PC-9 (cell line): ENCODE data around the gene FBXO34. TPM values are rescaled to one million over a fixed set of nuclear protein-coding genes. Genes with fewer than 3 reads are reported as not detected.

Experiments used
- BruUV-seq: library from RNA; stranded (reverse); fragments of 400-500 nt; replicated peaks from 2 replicates; lab custom pipeline; 2021; lab: Mats Ljungman, UMichigan
- CTCF ChIA-PET: fragments of 300-600 bp; sonication (Branson Sonifier 250); formaldehyde crosslinking; loops from one replicate; lab custom pipeline; 2022; ENCODE audit warnings: antibody characterized with exemption; lab: Charles Lee
- POLR2A ChIA-PET: fragments of 300-600 bp; sonication (Branson Sonifier 250); formaldehyde crosslinking; loops from one replicate; lab custom pipeline; 2022; ENCODE audit warnings: antibody characterized with exemption; ENCODE audit not compliant: unreplicated experiment; lab: Charles Lee
- DNase-seq, 2 experiments: peaks; one replicate each; pipeline versions ENCODE4 v3.0.0 to v3.0.0-alpha.2; 2015 to 2022; ENCODE audit warnings: mixed read lengths in 1 of 2
- H2AFZ ChIP-seq: fragments of 200-600 bp; sonication (generic); 2 replicates; pipeline ENCODE4 v1.8.1; 2017; ENCODE audit warnings: antibody characterized with exemption
- H3F3A ChIP-seq: fragments of 200-600 bp; sonication (generic); 2 replicates; pipeline ENCODE4 v1.8.1; 2017; ENCODE audit warnings: antibody characterized with exemption, mild to moderate bottlenecking, low read depth; ENCODE audit not compliant: insufficient read depth
- H3K27ac ChIP-seq: fragments of 200-600 bp; sonication (generic); 2 replicates; pipeline ENCODE4 v1.6.1; 2016; ENCODE audit warnings: mixed run types
- H3K27me3 ChIP-seq: fragments of 200-600 bp; sonication (generic); 2 replicates; pipeline ENCODE4 v1.6.1; 2016; ENCODE audit warnings: low read depth, mixed run types; ENCODE audit not compliant: insufficient read depth
- H3K36me3 ChIP-seq: fragments of 200-600 bp; sonication (generic); 2 replicates; pipeline ENCODE4 v1.6.1; 2016; ENCODE audit warnings: low read depth, mixed run types
- H3K4me1 ChIP-seq: fragments of 200-600 bp; sonication (generic); replicated peaks from 2 replicates; pipeline ENCODE4 v1.6.1; 2016; ENCODE audit warnings: mixed run types; ENCODE audit not compliant: insufficient read depth
- H3K4me2 ChIP-seq: fragments of 200-600 bp; sonication (generic); 2 replicates; pipeline ENCODE4 v1.6.1; 2017; ENCODE audit warnings: mixed run types
- H3K4me3 ChIP-seq: fragments of 200-600 bp; sonication (generic); 2 replicates; pipeline ENCODE4 v1.6.1; 2016; ENCODE audit warnings: mixed run types
- H3K79me2 ChIP-seq: fragments of 200-600 bp; sonication (generic); 2 replicates; pipeline ENCODE4 v1.6.1; 2017; ENCODE audit warnings: low read depth, mixed run types
- H3K9me2 ChIP-seq: fragments of 200-600 bp; sonication (generic); 2 replicates; pipeline ENCODE4 v1.8.1; 2017; ENCODE audit warnings: mild to moderate bottlenecking; ENCODE audit not compliant: insufficient read depth
- H3K9me3 ChIP-seq: fragments of 200-600 bp; sonication (generic); 2 replicates; pipeline ENCODE4 v1.8.1; 2016; ENCODE audit warnings: low read depth; ENCODE audit not compliant: insufficient read depth
- H4K20me1 ChIP-seq: fragments of 200-600 bp; sonication (generic); 2 replicates; pipeline ENCODE4 v1.8.1; 2017; ENCODE audit not compliant: insufficient read depth
- EZH2 ChIP-seq: fragments of 200-600 bp; sonication (generic); IDR thresholded peaks from 2 replicates; pipeline ENCODE4 v1.8.0; 2017; ENCODE audit warnings: antibody characterized with exemption, low read depth
- intact Hi-C: fragments of 100-400 bp; cut with micrococcal nuclease; formaldehyde crosslinking; loops from one replicate; pipeline ENCODE4 v1.10.0; 2022; ENCODE audit not compliant: unreplicated experiment
- total RNA-seq: library from RNA; stranded (reverse); gene quantifications from 2 replicates; pipeline ENCODE4 v1.2.3, GENCODE V29; 2021
- TF ChIP-seq, protein P1 (sequence below): fragments of 200-600 bp; sonication (generic); conservative IDR thresholded peaks from 2 replicates; pipeline ENCODE4 v1.6.1; 2017; ENCODE audit warnings: mixed run types, antibody characterized with exemption, mild to moderate bottlenecking, moderate library complexity

The FBXO34 gene
- total RNA-seq, 1 experiment from 2014 or later: 32.8 TPM

DNA sequence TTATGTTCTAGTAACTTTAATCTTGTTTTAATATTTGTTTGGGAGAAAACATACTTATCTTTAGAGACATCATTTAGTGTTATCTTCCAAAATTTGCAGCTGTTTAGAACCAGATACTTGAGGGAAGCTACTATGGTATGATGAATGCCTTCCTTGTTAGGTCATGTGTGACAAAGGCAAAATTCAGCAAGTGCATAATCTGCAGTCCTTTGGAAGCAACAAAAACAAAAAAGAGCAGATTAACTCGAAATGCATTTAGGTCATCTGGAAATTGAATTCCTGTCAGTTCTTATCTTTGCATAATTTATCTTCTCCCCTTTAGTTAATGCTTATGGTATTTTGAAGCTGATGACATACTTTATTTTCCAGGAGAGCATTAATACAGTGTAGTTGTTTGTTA lies 3.5 kb downstream of the FBXO34 start:
- CTCF ChIA-PET: no interaction called here
- no TSS peak for BruUV-seq
- intact Hi-C loops: loop anchor here (5.0 kb wide), 2 partner anchors 63 to 138 kb away; partner anchors contain the start of gene ATG14
- Histone ChIP-seq H3K27me3 (no peaks in the 10 kb centered on the region), H3K9me2 (no peaks in the 10 kb centered on the region), H4K20me1 (peaks cover 28% of the 10 kb centered on the region), H2AFZ (no peak overlapping the region), H3F3A (no peaks in the 10 kb centered on the region), H3K4me3 (no peak overlapping the region), H3K9me3 (no peaks in the 10 kb centered on the region), H3K4me1 (peaks cover 37% of the 10 kb centered on the region), H3K36me3 (no peaks in the 10 kb centered on the region), H3K27ac (no peak overlapping the region), H3K4me2 (peak overlapping the region; percentile 20; the same call in 1 of the 2 replicates), H3K79me2 (peaks cover 81% of the 10 kb centered on the region)
- DNase-seq: peak in 1 of 2 experiments; percentile 42
- TF ChIP-seq EZH2: no peak
- TF ChIP-seq, protein P1, sequence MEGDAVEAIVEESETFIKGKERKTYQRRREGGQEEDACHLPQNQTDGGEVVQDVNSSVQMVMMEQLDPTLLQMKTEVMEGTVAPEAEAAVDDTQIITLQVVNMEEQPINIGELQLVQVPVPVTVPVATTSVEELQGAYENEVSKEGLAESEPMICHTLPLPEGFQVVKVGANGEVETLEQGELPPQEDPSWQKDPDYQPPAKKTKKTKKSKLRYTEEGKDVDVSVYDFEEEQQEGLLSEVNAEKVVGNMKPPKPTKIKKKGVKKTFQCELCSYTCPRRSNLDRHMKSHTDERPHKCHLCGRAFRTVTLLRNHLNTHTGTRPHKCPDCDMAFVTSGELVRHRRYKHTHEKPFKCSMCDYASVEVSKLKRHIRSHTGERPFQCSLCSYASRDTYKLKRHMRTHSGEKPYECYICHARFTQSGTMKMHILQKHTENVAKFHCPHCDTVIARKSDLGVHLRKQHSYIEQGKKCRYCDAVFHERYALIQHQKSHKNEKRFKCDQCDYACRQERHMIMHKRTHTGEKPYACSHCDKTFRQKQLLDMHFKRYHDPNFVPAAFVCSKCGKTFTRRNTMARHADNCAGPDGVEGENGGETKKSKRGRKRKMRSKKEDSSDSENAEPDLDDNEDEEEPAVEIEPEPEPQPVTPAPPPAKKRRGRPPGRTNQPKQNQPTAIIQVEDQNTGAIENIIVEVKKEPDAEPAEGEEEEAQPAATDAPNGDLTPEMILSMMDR: no peak
- POLR2A ChIA-PET: interaction anchor here (0.5 kb wide), 1 partner anchor 81 kb away, joined by 15 read pairs; no protein-coding TSS in a partner anchor

DNA sequence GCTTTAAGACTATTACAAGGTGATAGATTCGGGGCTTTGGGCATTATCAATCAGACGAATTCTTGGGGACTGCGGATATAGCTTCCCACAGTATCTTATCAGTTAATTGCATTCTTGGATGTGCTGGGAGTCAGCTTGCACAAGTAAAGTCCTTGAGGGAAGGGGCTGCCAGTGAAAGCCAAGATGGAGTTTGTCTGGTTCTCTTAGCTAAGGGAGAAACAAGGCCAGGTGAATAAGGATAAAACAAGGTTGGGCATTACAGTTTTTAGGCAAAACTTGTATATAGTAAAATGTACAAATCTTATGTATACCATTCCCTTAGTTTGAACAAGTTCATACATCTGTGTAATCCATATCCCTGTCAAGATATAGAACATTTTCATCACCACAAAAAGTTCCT lies 5.5 kb downstream of the FBXO34 start:
- Histone ChIP-seq H3K4me2 (no peak overlapping the region), H3K79me2 (peaks cover 98% of the 10 kb centered on the region), H3K4me3 (no peak overlapping the region), H3K4me1 (peaks cover 29% of the 10 kb centered on the region), H3K9me2 (no peaks in the 10 kb centered on the region), H3F3A (no peaks in the 10 kb centered on the region), H2AFZ (no peak overlapping the region), H3K27ac (no peak overlapping the region), H3K9me3 (no peaks in the 10 kb centered on the region), H4K20me1 (peaks cover 31% of the 10 kb centered on the region), H3K36me3 (no peaks in the 10 kb centered on the region), H3K27me3 (no peaks in the 10 kb centered on the region)
- POLR2A ChIA-PET: no interaction called here
- no peak for DNase-seq
- CTCF ChIA-PET: no interaction called here
- no TSS peak for BruUV-seq
- TF ChIP-seq EZH2: no peak
- TF ChIP-seq, protein P1: no peak
- intact Hi-C loops: no loop called here

DNA sequence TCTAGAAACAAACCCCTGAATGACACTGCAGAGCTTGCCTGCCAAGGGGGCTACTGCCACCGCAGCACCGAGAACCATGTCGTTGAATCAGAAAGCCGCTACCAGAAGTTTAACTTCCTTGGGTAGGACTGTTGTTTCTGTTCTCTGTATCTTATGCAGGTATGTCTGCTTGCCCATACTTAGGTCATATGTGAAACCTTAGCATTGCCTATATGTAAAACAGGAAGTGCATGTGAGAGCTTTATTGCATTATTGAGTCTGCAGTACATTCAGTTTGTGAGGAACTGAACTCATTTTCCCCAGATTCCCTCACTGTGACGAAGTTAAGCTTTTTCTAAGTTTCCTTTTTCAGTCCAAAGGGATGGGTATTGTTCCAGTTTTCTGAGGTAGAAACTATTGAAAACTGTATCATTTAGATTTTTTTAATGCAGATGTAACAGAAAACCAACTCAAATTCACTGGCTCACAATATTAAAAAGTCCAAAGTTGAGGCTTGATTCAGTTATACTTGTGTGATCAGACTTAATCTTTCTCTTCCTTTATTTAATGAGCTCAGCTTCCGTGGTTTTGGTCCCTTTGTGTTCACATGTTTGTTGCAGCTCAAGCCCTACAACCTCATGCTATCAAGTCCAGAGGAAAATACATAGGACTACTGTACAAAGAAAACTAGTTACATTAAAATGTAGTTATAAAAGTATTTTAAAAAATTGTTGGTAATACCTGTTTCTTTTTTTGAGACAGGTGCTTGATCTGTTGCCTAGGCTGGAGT lies 6.9 kb downstream of the FBXO34 start:
- H3K9me2 ChIP-seq: no peaks in the 10 kb centered on the region
- no peaks in the 10 kb centered on the region for H3F3A ChIP-seq
- ChIA-PET CTCF (no interaction called here), POLR2A (no interaction called here)
- intact Hi-C loops: no loop called here
- peaks cover 20% of the 10 kb centered on the region for H4K20me1 ChIP-seq
- no TSS peak for BruUV-seq
- no peaks in the 10 kb centered on the region for H3K27me3 ChIP-seq
- peaks cover 22% of the 10 kb centered on the region for H3K4me1 ChIP-seq
- H3K9me3 ChIP-seq: no peaks in the 10 kb centered on the region
- no peaks in the 10 kb centered on the region for H3K36me3 ChIP-seq
- no peak for DNase-seq
- TF ChIP-seq, protein P1: no peak
- no peak for TF ChIP-seq EZH2
- H3K4me3 ChIP-seq: no peak overlapping the region
- H3K27ac ChIP-seq: no peak overlapping the region
- H3K4me2 ChIP-seq: no peak overlapping the region
- no peak overlapping the region for H2AFZ ChIP-seq
- peaks cover 98% of the 10 kb centered on the region for H3K79me2 ChIP-seq
